ENCODE measurements around the gene CACTIN. TPM values are rescaled to one million over a fixed set of nuclear protein-coding genes. Genes with fewer than 3 reads are reported as not detected.

The CACTIN gene
- total and polyA plus RNA-seq, 2 of the 8 experiments (the other 6 are each of a cell fraction or from before 2014, with no cell fraction given), result 25.8 to 29.9 TPM

DNA sequence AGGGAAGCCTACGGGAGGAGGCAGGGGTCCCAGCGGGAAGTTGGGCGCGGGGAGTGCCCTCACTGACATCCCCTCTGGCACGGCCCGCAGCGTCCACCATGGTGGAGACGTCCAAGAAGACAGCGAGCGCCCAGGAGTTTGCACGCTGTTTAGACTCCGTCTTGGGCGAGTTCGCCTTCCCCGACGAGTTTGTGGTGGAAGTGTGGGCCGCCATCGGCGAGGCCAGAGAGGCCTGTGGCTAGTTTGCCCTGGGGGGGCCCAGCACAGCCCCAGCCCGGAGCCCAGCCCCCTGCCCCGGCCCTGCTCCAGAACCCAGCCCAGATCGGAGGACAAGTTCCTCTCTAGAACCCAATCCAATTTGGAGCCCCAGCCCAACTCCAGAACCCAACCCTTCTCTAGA, 36.6 kb downstream of the CACTIN start (continued):
- TF ChIP-seq KDM4A (IDR thresholded peaks at IDR 0.05; ENCODE audit: low read depth, low read length, severe bottlenecking) (no peak), JUND (IDR thresholded peaks at IDR 0.05; ENCODE audit: low read length) (no peak), CHD1 (IDR thresholded peaks at IDR 0.05; ENCODE audit: low read depth, low read length) (no peak), GTF2F1 (IDR thresholded peaks at IDR 0.05; ENCODE audit: borderline replicate concordance, low read depth, low read length) (no peak), POLR2A (IDR thresholded peaks at IDR 0.05; ENCODE audit: control extremely low read depth in 1 of 2, low read depth in 2 of 2, low read length in 2 of 2) (no peak)
- TF ChIP-seq, protein P1, sequence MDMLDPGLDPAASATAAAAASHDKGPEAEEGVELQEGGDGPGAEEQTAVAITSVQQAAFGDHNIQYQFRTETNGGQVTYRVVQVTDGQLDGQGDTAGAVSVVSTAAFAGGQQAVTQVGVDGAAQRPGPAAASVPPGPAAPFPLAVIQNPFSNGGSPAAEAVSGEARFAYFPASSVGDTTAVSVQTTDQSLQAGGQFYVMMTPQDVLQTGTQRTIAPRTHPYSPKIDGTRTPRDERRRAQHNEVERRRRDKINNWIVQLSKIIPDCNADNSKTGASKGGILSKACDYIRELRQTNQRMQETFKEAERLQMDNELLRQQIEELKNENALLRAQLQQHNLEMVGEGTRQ (IDR thresholded peaks at IDR 0.05; ENCODE audit: low read length), result no peak
